ENCODE measurements around the gene LILRB4. TPM values are rescaled to one million over a fixed set of nuclear protein-coding genes. Genes with fewer than 3 reads are reported as not detected.

Gene LILRB4
- total RNA-seq (2022) (not detected in 2 replicates), Bru-seq, nascent RNA (not detected), BruChase-seq, experiment 1, labeled RNA remaining after a 6-hour chase (not detected), BruChase-seq, experiment 2, labeled RNA remaining after a 2-hour chase (not detected)
- long read RNA-seq: 0 reads

DNA sequence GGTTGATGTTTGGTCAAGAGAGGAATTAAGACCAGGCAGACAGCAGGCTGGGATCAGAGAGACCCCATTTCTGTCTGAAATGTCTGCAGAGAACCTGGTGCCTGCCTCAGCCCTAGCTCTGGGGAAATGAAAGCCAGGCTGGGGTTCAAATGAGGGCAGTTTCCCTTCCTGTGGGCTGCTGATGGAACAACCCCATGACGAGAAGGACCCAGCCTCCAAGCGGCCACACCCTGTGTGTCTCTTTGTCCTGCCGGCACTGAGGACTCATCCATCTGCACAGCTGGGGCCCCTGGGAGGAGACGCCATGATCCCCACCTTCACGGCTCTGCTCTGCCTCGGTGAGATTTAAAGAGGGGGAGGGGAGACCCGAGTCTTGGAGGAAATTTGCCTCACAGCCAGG lies at the start of gene LILRB4:
TSS of gene LILRB4 (plus strand) at position 256 of the 400 bp plus-strand sequence. CDS start at position 305, 49 bp downstream.
- H3K27ac Mint-ChIP-seq (ENCODE audit: unreplicated experiment): no peak within 1 kb of the TSS
- CTCF ChIA-PET: no interaction called here
- peaks cover 5% of the 10 kb centered on the region for H3K9me3 Mint-ChIP-seq (ENCODE audit: low read depth, unreplicated experiment)
- no peaks in the 10 kb centered on the region for H3K4me1 Mint-ChIP-seq (ENCODE audit: low read depth, unreplicated experiment)
- intact Hi-C loops (cut with micrococcal nuclease; ENCODE audit: unreplicated experiment): no loop called here
- peaks cover 77% of the 10 kb centered on the region for H3K27me3 Mint-ChIP-seq (ENCODE audit: unreplicated experiment)
- DNase-seq: no peak
- no peak within 1 kb of the TSS for H3K4me3 Mint-ChIP-seq (ENCODE audit: low read depth, unreplicated experiment)
- BruUV-seq (replicated peaks): no TSS peak
- TF ChIP-seq, protein P1, sequence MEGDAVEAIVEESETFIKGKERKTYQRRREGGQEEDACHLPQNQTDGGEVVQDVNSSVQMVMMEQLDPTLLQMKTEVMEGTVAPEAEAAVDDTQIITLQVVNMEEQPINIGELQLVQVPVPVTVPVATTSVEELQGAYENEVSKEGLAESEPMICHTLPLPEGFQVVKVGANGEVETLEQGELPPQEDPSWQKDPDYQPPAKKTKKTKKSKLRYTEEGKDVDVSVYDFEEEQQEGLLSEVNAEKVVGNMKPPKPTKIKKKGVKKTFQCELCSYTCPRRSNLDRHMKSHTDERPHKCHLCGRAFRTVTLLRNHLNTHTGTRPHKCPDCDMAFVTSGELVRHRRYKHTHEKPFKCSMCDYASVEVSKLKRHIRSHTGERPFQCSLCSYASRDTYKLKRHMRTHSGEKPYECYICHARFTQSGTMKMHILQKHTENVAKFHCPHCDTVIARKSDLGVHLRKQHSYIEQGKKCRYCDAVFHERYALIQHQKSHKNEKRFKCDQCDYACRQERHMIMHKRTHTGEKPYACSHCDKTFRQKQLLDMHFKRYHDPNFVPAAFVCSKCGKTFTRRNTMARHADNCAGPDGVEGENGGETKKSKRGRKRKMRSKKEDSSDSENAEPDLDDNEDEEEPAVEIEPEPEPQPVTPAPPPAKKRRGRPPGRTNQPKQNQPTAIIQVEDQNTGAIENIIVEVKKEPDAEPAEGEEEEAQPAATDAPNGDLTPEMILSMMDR (IDR thresholded peaks at IDR 0.05; ENCODE audit: unreplicated experiment): no peak
- H3K36me3 Mint-ChIP-seq (ENCODE audit: insufficient read depth, unreplicated experiment): no peaks in the 10 kb centered on the region

DNA sequence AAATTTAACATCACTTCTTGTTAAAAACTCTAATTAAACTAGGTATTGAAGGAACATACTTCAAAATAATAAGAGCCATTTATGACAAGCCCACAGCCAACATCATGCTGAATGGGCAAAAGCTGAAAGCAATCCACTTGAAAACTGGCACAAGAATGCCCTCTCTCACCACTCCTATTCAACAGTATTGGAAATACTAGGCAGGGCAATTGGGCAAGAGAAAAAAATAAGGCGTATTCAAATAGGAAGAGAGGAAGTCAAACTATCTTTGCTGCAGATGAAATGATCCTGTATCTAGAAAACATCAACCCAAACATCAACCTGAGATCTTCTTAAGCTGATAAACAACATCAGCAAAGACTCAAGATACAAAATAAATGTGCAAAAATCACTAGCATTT lies 48.1 kb upstream of the LILRB4 start:
- no TSS peak for BruUV-seq (replicated peaks)
- no peaks in the 10 kb centered on the region for H3K4me1 Mint-ChIP-seq (ENCODE audit: low read depth, unreplicated experiment)
- peaks cover 38% of the 10 kb centered on the region for H3K27me3 Mint-ChIP-seq (ENCODE audit: unreplicated experiment)
- intact Hi-C loops (cut with micrococcal nuclease; ENCODE audit: unreplicated experiment): no loop called here
- no peaks in the 10 kb centered on the region for H3K9me3 Mint-ChIP-seq (ENCODE audit: low read depth, unreplicated experiment)
- no peaks in the 10 kb centered on the region for H3K36me3 Mint-ChIP-seq (ENCODE audit: insufficient read depth, unreplicated experiment)
- no peak overlapping the region for H3K4me3 Mint-ChIP-seq (ENCODE audit: low read depth, unreplicated experiment)
- CTCF ChIA-PET: no interaction called here
- no peak overlapping the region for H3K27ac Mint-ChIP-seq (ENCODE audit: unreplicated experiment)
- TF ChIP-seq, protein P1 (IDR thresholded peaks at IDR 0.05; ENCODE audit: unreplicated experiment): no peak
- DNase-seq: no peak

DNA sequence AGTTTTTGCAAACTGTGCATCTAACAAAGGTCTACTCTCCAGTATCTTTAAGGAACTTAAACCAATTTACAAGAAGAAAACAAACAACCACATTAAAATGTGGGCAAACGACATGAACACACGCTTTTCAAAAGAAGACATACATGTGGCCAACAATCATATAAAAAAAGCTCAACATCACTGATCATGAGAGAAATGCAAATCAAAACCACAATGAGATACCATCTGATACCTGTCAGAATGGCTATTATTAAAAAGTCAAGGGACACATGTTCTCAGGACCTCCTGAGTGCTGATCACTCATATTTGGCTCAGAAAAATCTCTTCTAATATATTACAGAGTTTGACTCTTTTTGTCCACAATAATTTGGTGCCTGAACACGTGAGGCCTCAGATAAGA lies 46.7 kb upstream of the LILRB4 start:
- no peaks in the 10 kb centered on the region for H3K4me1 Mint-ChIP-seq (ENCODE audit: low read depth, unreplicated experiment)
- no peak for DNase-seq
- intact Hi-C loops (cut with micrococcal nuclease; ENCODE audit: unreplicated experiment): no loop called here
- H3K36me3 Mint-ChIP-seq (ENCODE audit: insufficient read depth, unreplicated experiment): no peaks in the 10 kb centered on the region
- H3K27me3 Mint-ChIP-seq (ENCODE audit: unreplicated experiment): peaks cover 34% of the 10 kb centered on the region
- TF ChIP-seq, protein P1 (IDR thresholded peaks at IDR 0.05; ENCODE audit: unreplicated experiment): no peak
- no peak overlapping the region for H3K4me3 Mint-ChIP-seq (ENCODE audit: low read depth, unreplicated experiment)
- no peak overlapping the region for H3K27ac Mint-ChIP-seq (ENCODE audit: unreplicated experiment)
- no TSS peak for BruUV-seq (replicated peaks)
- CTCF ChIA-PET: no interaction called here
- H3K9me3 Mint-ChIP-seq (ENCODE audit: low read depth, unreplicated experiment): no peaks in the 10 kb centered on the region

DNA sequence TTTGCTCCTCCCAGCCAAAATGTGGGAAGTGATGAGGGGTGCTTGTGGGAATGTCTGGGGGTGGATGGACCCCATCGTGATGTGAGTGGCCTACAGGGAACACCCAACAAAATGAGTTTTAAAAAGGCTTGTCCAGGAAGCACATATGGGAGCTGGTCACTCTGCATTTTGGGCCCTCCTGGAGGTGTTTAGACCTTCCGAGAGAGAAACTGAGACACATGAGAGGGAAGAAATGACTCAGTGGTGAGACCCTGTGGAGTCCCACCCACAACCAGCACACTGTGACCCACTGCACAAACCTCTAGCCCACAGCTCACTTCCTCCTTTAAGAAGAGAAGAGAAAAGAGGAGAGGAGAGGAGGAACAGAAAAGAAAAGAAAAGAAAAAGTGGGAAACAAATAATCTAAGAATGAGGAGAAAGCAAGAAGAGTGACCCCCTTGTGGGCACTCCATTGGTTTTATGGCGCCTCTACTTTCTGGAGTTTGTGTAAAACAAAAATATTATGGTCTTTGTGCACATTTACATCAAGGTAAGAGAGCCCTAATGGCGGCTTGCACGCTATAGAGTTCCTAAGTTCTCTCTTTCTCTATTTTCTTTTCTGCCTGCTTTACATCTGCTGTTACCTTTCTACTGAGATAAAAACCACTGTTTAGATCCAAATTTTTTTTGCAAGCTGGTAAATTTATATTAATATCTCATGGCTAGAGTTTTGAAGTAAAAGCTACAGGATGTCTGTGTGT lies 45.8 kb upstream of the LILRB4 start:
- no peaks in the 10 kb centered on the region for H3K9me3 Mint-ChIP-seq (ENCODE audit: low read depth, unreplicated experiment)
- DNase-seq: no peak
- H3K27me3 Mint-ChIP-seq (ENCODE audit: unreplicated experiment): peaks cover 44% of the 10 kb centered on the region
- no peak overlapping the region for H3K4me3 Mint-ChIP-seq (ENCODE audit: low read depth, unreplicated experiment)
- H3K27ac Mint-ChIP-seq (ENCODE audit: unreplicated experiment): no peak overlapping the region
- H3K4me1 Mint-ChIP-seq (ENCODE audit: low read depth, unreplicated experiment): no peaks in the 10 kb centered on the region
- intact Hi-C loops (cut with micrococcal nuclease; ENCODE audit: unreplicated experiment): no loop called here
- no peaks in the 10 kb centered on the region for H3K36me3 Mint-ChIP-seq (ENCODE audit: insufficient read depth, unreplicated experiment)
- CTCF ChIA-PET: no interaction called here
- TF ChIP-seq, protein P1 (IDR thresholded peaks at IDR 0.05; ENCODE audit: unreplicated experiment): no peak
- BruUV-seq (replicated peaks): no TSS peak
